SK-N-MC (cell line): Measurements from ENCODE around the gene TPD52L2.
"Not testable (repeated sequence)": the region's sequence is repeated elsewhere in the genome, so short reads cannot be mapped to it uniquely, and the experiment has no call there.

Experiments used
- DNase-seq: peaks from one replicate; pipeline ENCODE4 v3.0.0-alpha.2; 2011; ENCODE audit warnings: low read depth, low spot score
- H3K27ac ChIP-seq: fragments of 200-600 bp; sonication (generic); 2 replicates; pipeline ENCODE4 v1.5.1; 2016; ENCODE audit warnings: mixed run types
- H3K36me3 ChIP-seq: fragments of 200-600 bp; sonication (generic); 2 replicates; pipeline ENCODE4 v1.6.1; 2017; ENCODE audit warnings: antibody characterized with exemption, low read length, mixed read lengths; ENCODE audit not compliant: insufficient read depth
- H3K4me3 ChIP-seq: fragments of 200-600 bp; sonication (generic); 2 replicates; pipeline ENCODE4 v1.5.1; 2016
- H3K9ac ChIP-seq: fragments of 200-600 bp; sonication (generic); 2 replicates; pipeline ENCODE4 v1.8.0; 2017; ENCODE audit warnings: mixed run types, mixed read lengths; ENCODE audit not compliant: insufficient read length
- H3K9me3 ChIP-seq: fragments of 200-600 bp; sonication (generic); 2 replicates; pipeline ENCODE4 v1.6.1; 2017; ENCODE audit warnings: low read depth, mild to moderate bottlenecking, antibody characterized with exemption, low read length, moderate library complexity, mixed read lengths
- EZH2 ChIP-seq: fragments of 200-600 bp; sonication (generic); IDR thresholded peaks from one replicate; pipeline ENCODE4 v1.6.1; 2017; ENCODE audit warnings: antibody characterized with exemption
- FOXP2 ChIP-seq: optimal IDR thresholded peaks from 2 replicates; pipeline ENCODE3; 2011; ENCODE audit warnings: mild to moderate bottlenecking, moderate library complexity; ENCODE audit not compliant: insufficient read depth; ENCODE audit errors: extremely low read length, control extremely low read depth
- POLR2AphosphoS5 ChIP-seq: IDR thresholded peaks from 2 replicates; pipeline ENCODE4 v1.6.1; 2012; ENCODE audit warnings: mild to moderate bottlenecking, low read depth, low read length, borderline replicate concordance

Gene TPD52L2

DNA sequence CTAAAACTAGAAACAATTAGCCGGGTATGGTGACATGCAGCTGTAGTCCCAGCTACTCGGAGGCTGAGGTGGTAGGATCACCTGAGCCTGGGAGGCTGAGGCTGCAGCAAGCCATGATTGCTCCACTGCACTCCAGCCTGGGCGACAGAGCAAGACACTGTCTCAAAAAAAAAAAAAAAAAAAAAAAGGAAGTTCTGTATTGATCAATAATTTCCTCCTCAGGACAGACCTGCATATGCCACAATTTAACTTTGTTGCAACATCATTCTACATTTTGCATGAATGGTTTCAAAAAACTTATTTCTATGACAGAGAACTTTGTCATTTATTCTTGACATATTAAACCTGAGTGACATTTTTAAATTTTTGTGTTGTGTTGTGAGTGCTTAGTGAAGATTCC lies 35.3 kb downstream of the TPD52L2 start:
- no peak overlapping the region for H3K27ac ChIP-seq
- no peak for DNase-seq
- no peaks in the 10 kb centered on the region for H3K9me3 ChIP-seq
- H3K36me3 ChIP-seq, result no peaks in the 10 kb centered on the region; the same call in 1 of the 2 replicates
- no peak overlapping the region for H3K4me3 ChIP-seq
- no peak overlapping the region for H3K9ac ChIP-seq
- TF ChIP-seq POLR2AphosphoS5 (no peak), EZH2 (no peak), FOXP2 (no peak)

DNA sequence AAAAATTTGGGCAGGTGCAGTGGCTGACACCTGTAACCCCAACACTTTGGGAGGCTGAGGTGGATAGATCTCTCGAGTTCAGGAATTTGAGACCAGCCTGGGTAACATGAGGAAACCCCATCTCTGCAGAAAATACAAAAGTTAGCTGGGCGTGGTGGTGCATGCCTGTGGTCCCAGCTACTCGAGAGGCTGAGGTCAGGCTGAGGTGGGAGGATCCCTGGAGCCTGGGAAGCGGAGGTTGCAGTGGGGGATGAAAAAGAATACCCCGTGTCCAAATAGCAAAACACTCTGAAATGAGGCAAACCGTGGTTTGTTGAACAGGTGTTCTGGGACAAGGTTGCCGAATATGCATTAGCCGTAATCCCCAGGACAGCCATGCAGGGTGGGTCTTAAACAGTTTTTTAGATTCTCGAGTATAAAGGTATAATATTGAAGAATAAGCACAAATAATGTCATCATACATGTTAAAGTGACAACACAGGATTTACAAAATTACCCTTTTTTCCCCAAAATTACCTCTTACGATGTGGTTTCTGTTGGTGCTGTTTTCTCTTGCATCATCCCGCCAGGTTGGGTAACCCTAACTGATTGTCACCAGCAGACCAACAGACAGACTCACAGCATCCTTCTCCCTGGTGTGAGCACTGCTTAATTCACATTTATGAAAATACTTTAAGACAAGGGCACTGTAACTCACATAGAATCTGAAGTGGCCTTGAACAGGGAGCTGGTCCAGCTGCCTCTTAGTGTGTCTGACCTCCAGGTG lies 38.9 kb downstream of the TPD52L2 start:
- Histone ChIP-seq H3K9me3 (no peaks in the 10 kb centered on the region), H3K4me3 (no peak overlapping the region), H3K36me3 (no peaks in the 10 kb centered on the region; the same call in 1 of the 2 replicates), H3K9ac (no peak overlapping the region), H3K27ac (no peak overlapping the region)
- TF ChIP-seq FOXP2 (no peak), POLR2AphosphoS5 (no peak), EZH2 (no peak)
- no peak for DNase-seq

DNA sequence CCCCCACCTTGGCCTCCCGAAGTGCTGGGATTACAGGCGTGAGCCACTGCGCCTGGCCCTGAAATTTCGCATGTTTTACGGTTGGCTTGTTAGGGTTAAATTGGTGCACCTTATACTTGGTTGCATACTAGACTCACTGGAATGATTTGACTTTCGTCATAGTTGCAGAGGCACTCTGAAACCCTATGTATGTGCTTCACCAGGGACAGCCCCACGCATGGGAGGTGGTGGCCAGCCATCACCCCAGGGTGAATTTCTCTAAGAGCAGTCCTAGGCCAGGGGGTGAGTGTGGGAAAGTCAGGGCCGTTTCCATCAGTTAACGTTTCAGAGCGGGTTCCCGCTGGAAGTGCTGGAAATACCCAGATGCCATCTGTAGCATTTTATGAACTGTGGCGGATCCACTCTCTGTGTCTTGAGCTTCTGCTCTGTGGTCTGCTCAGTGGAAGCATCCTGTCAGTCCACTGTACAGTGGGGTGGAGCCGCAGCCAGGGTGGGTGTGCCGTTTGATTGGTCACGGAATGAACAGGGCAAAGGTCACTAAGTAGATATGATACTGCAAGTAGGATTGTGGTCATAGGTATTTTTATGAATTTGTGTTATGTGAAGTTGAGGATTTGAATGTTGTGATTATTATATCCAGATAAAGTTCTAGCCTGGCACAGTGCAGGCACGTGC lies 43.1 kb downstream of the TPD52L2 start:
- DNase-seq, result no peak
- Histone ChIP-seq H3K27ac (no peak overlapping the region), H3K9me3 (no peaks in the 10 kb centered on the region), H3K4me3 (no peak overlapping the region), H3K9ac (no peak overlapping the region), H3K36me3 (no peaks in the 10 kb centered on the region; the same call in 1 of the 2 replicates)
- TF ChIP-seq POLR2AphosphoS5 (no peak), EZH2 (no peak), FOXP2 (no peak)

DNA sequence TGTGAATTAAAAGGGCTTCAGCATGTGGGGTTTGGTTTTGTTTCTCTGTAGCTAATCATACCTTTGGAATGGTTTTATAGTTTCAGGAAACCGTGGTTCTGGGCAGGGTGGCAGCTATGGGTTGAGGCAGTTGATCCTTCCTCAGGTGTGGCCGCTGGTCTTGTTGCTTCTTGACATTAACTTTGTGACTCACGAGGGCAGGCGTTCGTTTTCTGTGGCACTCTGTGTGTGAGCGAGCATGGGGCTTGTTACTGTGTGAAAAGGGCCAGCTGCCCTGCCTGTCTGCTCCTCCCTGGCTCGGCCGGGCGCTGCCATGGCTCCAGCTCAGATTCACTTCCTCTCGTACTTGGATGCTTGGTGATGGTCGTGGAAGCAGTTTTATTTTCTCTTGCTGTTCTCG lies 46.1 kb downstream of the TPD52L2 start:
- Histone ChIP-seq H3K27ac (no peak overlapping the region), H3K4me3 (no peak overlapping the region), H3K9me3 (no peaks in the 10 kb centered on the region), H3K36me3 (peaks cover 3% of the 10 kb centered on the region; the same call in 1 of the 2 replicates), H3K9ac (no peak overlapping the region)
- no peak for TF ChIP-seq POLR2AphosphoS5
- TF ChIP-seq EZH2, result no peak
- no peak for TF ChIP-seq FOXP2
- DNase-seq, result no peak

DNA sequence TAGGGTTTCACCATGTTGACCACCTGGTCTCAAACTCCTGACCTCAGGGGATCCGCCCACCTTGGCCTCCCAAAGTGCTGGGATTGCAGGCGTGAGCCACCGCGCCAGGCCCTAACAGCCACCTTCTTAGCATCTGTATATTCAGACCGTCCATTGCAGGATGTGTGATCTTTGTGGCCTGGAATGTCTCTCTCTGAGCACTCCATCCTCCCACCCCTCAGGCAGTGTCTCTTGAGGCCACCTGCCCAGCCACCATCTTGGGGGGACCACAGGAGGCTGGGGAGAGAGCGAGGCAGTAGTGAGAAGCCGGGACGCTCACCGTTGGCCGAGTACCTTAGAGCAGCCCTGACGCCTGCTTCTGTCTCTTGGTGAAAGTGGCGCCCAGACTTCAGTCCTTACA lies 48.7 kb downstream of the TPD52L2 start:
- Histone ChIP-seq H3K9me3 (no peaks in the 10 kb centered on the region), H3K9ac (no peak overlapping the region), H3K27ac (no peak overlapping the region), H3K36me3 (peaks cover 7% of the 10 kb centered on the region; the same call in 1 of the 2 replicates), H3K4me3 (no peak overlapping the region)
- TF ChIP-seq POLR2AphosphoS5, result no peak
- no peak for TF ChIP-seq EZH2
- TF ChIP-seq FOXP2, result no peak
- no peak for DNase-seq

DNA sequence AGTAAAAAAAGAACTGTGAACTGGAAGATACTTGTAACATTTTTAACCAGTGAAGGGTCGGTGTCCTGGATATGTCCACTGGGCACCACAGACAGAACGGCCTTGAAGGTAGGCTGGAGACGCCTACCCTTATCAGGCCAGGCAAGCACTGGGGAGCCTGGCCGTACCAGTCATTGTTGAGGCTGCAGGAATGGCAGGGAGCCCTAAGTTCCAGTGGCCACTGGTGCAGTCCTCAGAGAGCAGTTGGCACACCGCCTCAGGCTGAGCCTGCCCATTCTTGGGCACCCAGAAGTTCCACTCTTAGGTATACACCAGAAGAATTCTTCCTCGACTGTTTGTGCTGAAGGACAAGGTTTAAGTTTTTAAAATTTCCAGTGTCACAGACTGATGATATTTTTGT lies 50.4 kb downstream of the TPD52L2 start:
- Histone ChIP-seq H3K9me3 (no peaks in the 10 kb centered on the region), H3K9ac (no peak overlapping the region), H3K36me3 (peaks cover 7% of the 10 kb centered on the region; the same call in 1 of the 2 replicates), H3K4me3 (no peak overlapping the region), H3K27ac (no peak overlapping the region)
- no peak for TF ChIP-seq POLR2AphosphoS5
- no peak for TF ChIP-seq EZH2
- no peak for TF ChIP-seq FOXP2
- DNase-seq, result no peak

DNA sequence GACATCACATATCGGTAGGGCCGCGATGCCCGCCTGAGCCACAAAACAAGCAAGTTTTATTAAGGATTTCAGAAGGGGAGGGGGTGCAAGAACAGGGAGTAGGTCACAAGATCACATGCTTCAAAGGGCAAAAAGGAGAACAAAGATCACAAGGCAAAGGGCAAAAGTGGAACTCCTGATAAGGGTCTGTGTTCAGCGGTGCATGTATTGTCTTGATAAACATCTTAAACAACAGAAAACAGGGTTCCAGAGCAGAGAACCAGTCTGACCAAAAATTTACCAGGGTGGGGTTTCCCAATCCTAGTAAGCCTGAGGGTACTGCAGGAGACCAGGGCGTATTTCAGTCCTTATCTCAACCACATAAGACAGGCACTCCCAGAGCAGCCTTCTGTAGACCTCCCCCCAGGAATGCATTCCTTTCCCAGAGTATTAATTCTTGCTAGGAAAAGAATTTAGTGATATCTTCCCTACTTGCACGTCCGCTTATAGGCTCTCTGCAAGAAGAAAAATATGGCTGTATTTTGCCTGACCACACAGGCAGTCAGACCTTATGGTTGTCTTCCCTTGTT lies 51.4 kb downstream of the TPD52L2 start:
- not testable (repeated sequence) for H3K4me3 ChIP-seq, DNase-seq, H3K36me3 ChIP-seq, H3K9me3 ChIP-seq, H3K9ac ChIP-seq, H3K27ac ChIP-seq

DNA sequence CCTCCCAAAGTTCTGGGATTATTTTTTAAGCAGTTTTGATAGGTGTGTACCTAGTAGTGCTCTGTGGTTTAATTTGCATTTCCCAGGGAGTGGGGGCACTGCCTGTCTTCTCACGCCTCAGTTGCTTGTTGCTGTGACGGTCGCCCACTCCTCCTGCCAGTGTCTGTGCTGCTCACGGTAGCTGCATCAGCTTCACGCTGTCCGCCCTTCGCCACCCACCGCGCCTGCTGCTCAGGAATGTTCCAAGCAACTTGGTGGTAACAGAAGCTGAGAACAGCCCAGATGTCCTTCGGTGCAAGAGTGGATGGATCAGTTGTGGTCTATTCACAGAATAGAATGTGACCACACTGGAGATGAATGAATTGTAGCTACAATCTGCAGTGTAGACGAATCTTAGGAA lies 52.7 kb downstream of the TPD52L2 start:
- no peaks in the 10 kb centered on the region for H3K9me3 ChIP-seq
- H3K9ac ChIP-seq, result no peak overlapping the region
- TF ChIP-seq FOXP2, result no peak
- no peak for TF ChIP-seq EZH2
- no peak for TF ChIP-seq POLR2AphosphoS5
- H3K4me3 ChIP-seq, result no peak overlapping the region
- no peak overlapping the region for H3K27ac ChIP-seq
- DNase-seq, result no peak
- H3K36me3 ChIP-seq, result peaks cover 7% of the 10 kb centered on the region; the same call in 1 of the 2 replicates
